H1 (cell line): ENCODE measurements around the gene DCUN1D4. TPM values are rescaled to one million over a fixed set of nuclear protein-coding genes. Genes with fewer than 3 reads are reported as not detected.

Source experiments
- EP300 ChIP-seq, 2 experiments: IDR thresholded peaks; 1 replicate in 1 of 2; 2 replicates in 1 of 2; pipeline ENCODE4 v1.6.1; 2011 to 2012; ENCODE audit warnings: low read depth in 2 of 2, low read length in 2 of 2, mild to moderate bottlenecking in 2 of 2, borderline replicate concordance in 1 of 2, inconsistent platforms in 1 of 2, moderate library complexity in 1 of 2
- FOSL1 ChIP-seq: IDR thresholded peaks from 2 replicates; pipeline ENCODE4 v1.6.1; 2011; ENCODE audit warnings: mild to moderate bottlenecking, low read depth, low read length, moderate library complexity; ENCODE audit not compliant: insufficient read depth
- HDAC2 ChIP-seq, 2 experiments: fragments of 300-600 bp in 1 of 2; sonication (generic) in 1 of 2; IDR thresholded peaks; 2 replicates each; pipeline ENCODE4 v1.6.1; 2011 to 2012; ENCODE audit warnings: low read depth in 2 of 2, low read length in 2 of 2, mild to moderate bottlenecking in 2 of 2, moderate library complexity in 2 of 2, borderline replicate concordance in 1 of 2, inconsistent platforms in 1 of 2
- JUND ChIP-seq: IDR thresholded peaks from 2 replicates; pipeline ENCODE4 v1.6.1; 2011; ENCODE audit warnings: mild to moderate bottlenecking, improper control_type of control experiment, low read length
- KDM5A ChIP-seq: fragments of 200-600 bp; IDR thresholded peaks from 2 replicates; pipeline ENCODE4 v1.7.1; 2012; ENCODE audit warnings: mild to moderate bottlenecking, low read length, inconsistent platforms, mixed read lengths
- NANOG ChIP-seq: IDR thresholded peaks from 2 replicates; pipeline ENCODE4 v1.6.1; 2011; ENCODE audit warnings: low read length, low read depth, mild to moderate bottlenecking, inconsistent platforms; ENCODE audit not compliant: insufficient read depth, poor library complexity, severe bottlenecking
- SRF ChIP-seq: IDR thresholded peaks from 2 replicates; pipeline ENCODE4 v1.6.1; 2011; ENCODE audit warnings: mild to moderate bottlenecking, low read depth, low read length, moderate library complexity
- TCF12 ChIP-seq: IDR thresholded peaks from 2 replicates; pipeline ENCODE4 v1.6.1; 2011; ENCODE audit warnings: low read depth, mild to moderate bottlenecking, low read length
- TEAD4 ChIP-seq: IDR thresholded peaks from 2 replicates; pipeline ENCODE4 v1.6.1; 2012; ENCODE audit warnings: low read depth, low read length, inconsistent platforms, mixed read lengths
- YY1 ChIP-seq: IDR thresholded peaks from 2 replicates; pipeline ENCODE4 v1.6.1; 2011; ENCODE audit warnings: low read depth, mild to moderate bottlenecking, low read length
- polyA plus RNA-seq, 7 experiments: library from polyadenylated mRNA; depleted of rRNA in 3 of 7; stranded (reverse) in 5 of 7; unstranded in 2 of 7; fragments of >200 nt in 5 of 7; fragments of 200-250 nt in 2 of 7; gene quantifications; 1 replicate in 5 of 7; 2 replicates in 1 of 7; 4 replicates in 1 of 7; pipeline versions ENCODE4 v1.2.1 to v1.2.3, GENCODE V29; 2011 to 2013; ENCODE audit warnings: missing spikeins in 2 of 7, mixed read lengths in 2 of 7
- total RNA-seq: library from RNA; stranded (reverse); fragmentation: NEBNext Ultra II Directional; extraction: Animal tissue kit (Norgen Biotek cat#: 25700); gene quantifications from 2 replicates; pipeline ENCODE4 v1.2.1, GENCODE V29; 2021
- TF ChIP-seq, protein P1 (sequence below): fragments of 300-600 bp; sonication (generic); IDR thresholded peaks from 2 replicates; pipeline ENCODE4 v1.7.1; 2012; ENCODE audit warnings: low read length, moderate library complexity, mild to moderate bottlenecking, inconsistent platforms; ENCODE audit not compliant: insufficient replicate concordance

DCUN1D4 gene
- total and polyA plus RNA-seq, 2 of the 8 experiments (the other 6 are each of a cell fraction or from before 2014, with no cell fraction given), result 22.9 to 55.9 TPM

DNA sequence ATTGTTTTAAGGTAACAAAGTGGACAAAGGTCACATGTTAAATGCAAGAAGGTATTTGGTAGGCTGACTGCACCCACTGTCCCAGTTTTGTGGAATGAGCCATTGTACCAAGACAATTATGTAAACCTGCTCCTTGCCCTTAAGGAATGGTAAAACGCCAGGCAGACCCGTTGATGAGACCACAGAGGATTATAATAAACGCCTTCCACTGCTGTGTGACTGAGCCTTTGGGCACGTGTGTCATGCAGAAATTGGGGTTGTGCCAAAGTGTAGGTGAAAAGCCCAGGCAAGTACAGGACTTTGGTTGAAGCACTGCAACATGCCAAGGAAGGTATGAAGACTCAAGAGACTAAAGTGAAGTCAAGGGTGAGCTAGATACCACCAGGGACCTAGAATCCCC is 117.5 kb downstream of the DCUN1D4 start (continued):
- TF ChIP-seq, protein P1, sequence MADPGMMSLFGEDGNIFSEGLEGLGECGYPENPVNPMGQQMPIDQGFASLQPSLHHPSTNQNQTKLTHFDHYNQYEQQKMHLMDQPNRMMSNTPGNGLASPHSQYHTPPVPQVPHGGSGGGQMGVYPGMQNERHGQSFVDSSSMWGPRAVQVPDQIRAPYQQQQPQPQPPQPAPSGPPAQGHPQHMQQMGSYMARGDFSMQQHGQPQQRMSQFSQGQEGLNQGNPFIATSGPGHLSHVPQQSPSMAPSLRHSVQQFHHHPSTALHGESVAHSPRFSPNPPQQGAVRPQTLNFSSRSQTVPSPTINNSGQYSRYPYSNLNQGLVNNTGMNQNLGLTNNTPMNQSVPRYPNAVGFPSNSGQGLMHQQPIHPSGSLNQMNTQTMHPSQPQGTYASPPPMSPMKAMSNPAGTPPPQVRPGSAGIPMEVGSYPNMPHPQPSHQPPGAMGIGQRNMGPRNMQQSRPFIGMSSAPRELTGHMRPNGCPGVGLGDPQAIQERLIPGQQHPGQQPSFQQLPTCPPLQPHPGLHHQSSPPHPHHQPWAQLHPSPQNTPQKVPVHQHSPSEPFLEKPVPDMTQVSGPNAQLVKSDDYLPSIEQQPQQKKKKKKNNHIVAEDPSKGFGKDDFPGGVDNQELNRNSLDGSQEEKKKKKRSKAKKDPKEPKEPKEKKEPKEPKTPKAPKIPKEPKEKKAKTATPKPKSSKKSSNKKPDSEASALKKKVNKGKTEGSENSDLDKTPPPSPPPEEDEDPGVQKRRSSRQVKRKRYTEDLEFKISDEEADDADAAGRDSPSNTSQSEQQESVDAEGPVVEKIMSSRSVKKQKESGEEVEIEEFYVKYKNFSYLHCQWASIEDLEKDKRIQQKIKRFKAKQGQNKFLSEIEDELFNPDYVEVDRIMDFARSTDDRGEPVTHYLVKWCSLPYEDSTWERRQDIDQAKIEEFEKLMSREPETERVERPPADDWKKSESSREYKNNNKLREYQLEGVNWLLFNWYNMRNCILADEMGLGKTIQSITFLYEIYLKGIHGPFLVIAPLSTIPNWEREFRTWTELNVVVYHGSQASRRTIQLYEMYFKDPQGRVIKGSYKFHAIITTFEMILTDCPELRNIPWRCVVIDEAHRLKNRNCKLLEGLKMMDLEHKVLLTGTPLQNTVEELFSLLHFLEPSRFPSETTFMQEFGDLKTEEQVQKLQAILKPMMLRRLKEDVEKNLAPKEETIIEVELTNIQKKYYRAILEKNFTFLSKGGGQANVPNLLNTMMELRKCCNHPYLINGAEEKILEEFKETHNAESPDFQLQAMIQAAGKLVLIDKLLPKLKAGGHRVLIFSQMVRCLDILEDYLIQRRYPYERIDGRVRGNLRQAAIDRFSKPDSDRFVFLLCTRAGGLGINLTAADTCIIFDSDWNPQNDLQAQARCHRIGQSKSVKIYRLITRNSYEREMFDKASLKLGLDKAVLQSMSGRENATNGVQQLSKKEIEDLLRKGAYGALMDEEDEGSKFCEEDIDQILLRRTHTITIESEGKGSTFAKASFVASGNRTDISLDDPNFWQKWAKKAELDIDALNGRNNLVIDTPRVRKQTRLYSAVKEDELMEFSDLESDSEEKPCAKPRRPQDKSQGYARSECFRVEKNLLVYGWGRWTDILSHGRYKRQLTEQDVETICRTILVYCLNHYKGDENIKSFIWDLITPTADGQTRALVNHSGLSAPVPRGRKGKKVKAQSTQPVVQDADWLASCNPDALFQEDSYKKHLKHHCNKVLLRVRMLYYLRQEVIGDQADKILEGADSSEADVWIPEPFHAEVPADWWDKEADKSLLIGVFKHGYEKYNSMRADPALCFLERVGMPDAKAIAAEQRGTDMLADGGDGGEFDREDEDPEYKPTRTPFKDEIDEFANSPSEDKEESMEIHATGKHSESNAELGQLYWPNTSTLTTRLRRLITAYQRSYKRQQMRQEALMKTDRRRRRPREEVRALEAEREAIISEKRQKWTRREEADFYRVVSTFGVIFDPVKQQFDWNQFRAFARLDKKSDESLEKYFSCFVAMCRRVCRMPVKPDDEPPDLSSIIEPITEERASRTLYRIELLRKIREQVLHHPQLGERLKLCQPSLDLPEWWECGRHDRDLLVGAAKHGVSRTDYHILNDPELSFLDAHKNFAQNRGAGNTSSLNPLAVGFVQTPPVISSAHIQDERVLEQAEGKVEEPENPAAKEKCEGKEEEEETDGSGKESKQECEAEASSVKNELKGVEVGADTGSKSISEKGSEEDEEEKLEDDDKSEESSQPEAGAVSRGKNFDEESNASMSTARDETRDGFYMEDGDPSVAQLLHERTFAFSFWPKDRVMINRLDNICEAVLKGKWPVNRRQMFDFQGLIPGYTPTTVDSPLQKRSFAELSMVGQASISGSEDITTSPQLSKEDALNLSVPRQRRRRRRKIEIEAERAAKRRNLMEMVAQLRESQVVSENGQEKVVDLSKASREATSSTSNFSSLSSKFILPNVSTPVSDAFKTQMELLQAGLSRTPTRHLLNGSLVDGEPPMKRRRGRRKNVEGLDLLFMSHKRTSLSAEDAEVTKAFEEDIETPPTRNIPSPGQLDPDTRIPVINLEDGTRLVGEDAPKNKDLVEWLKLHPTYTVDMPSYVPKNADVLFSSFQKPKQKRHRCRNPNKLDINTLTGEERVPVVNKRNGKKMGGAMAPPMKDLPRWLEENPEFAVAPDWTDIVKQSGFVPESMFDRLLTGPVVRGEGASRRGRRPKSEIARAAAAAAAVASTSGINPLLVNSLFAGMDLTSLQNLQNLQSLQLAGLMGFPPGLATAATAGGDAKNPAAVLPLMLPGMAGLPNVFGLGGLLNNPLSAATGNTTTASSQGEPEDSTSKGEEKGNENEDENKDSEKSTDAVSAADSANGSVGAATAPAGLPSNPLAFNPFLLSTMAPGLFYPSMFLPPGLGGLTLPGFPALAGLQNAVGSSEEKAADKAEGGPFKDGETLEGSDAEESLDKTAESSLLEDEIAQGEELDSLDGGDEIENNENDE, result no peak
- TF ChIP-seq HDAC2 (IDR thresholded peaks at IDR 0.05; ENCODE audit: borderline replicate concordance in 1 of 2, low read depth in 2 of 2, low read length in 2 of 2), result no peak
- TF ChIP-seq SRF, result no peak
- TF ChIP-seq TCF12, result no peak
- no peak for TF ChIP-seq FOSL1
- no peak for TF ChIP-seq TEAD4
- no peak for TF ChIP-seq JUND
- TF ChIP-seq YY1, result no peak
- no peak for TF ChIP-seq KDM5A
- no peak for TF ChIP-seq NANOG
- TF ChIP-seq EP300 (IDR thresholded peaks at IDR 0.05; ENCODE audit: borderline replicate concordance in 1 of 2, low read depth in 2 of 2, low read length in 2 of 2), result no peak
